ENCODE results near the gene SNAPC5. TPM values are rescaled to one million over a fixed set of nuclear protein-coding genes. Genes with fewer than 3 reads are reported as not detected.

Gene SNAPC5, protein sequence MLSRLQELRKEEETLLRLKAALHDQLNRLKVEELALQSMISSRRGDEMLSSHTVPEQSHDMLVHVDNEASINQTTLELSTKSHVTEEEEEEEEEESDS
- 20.8 and 24.8 TPM in 2 replicates for total RNA-seq
- long read RNA-seq, transcript SNAPC5-201 (2 exons, 794 nt), result minor isoform, 11 of 57 reads
- long read RNA-seq, transcript SNAPC5-202 (3 exons, 1,002 nt), result major isoform, 36 of 57 reads
- long read RNA-seq, partial matches to known transcripts, result 0 of 57 reads
- long read RNA-seq, other reads (novel, unspliced or antisense), result 2 of 57 reads

DNA sequence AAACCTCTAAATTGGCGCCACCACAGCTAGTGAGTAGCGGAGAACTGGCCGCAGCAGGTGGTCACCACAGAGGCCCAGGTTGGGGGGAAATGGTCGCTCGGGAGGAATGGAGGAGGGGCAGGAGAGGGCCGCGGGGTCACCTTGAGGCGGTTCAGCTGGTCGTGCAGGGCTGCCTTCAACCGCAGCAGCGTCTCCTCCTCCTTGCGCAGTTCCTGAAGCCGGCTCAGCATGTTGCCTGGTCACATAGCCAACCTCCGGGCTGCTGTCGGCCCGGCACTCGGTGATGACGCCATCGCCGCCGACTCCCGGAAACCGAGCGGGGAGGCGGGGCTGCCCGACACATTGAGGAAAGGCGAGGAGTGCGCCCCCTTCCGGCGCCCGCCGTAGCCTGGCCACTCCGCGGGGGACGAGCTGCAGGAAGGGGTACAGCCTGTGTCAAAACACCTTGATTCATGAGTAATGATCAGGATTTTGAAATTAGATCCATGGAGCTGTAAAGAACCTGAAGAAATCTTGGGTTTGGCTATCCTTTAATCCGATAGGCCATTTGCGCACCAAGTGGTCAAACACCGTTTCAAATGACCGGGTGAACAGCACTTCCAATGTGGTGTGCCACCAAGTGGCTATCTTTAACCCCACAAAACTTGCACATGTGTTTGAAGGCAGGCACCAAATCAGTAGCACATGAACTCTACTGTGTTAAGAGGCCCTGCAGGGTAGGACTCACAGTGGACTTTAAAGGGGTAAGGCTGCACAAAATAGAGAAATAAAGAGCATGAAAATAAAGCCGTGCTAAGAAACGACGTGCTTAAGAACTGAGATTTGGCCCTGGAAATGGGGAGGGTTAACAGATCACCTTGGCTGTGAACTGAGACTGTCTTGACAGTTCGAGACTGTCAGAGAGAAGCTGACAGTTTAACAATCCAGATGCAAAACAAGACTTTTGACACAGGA is at the start of gene SNAPC5:
Gene SNAPC5 (minus strand): TSS at position 261 of the 954 bp plus-strand sequence. CDS start 31 bp downstream, at position 230.
- Mint-ChIP-seq H3K27ac (ENCODE audit: unreplicated experiment) (peak within 1 kb of the TSS; percentile 91), H3K36me3 (ENCODE audit: unreplicated experiment) (peaks cover 55% of the 10 kb centered on the region), H3K27me3 (ENCODE audit: unreplicated experiment) (no peaks in the 10 kb centered on the region), H3K4me3 (ENCODE audit: unreplicated experiment) (peak within 1 kb of the TSS; percentile 87), H3K4me1 (ENCODE audit: unreplicated experiment) (peaks cover 27% of the 10 kb centered on the region), H3K9me3 (ENCODE audit: unreplicated experiment) (no peaks in the 10 kb centered on the region)
- TF ChIP-seq, protein P1, sequence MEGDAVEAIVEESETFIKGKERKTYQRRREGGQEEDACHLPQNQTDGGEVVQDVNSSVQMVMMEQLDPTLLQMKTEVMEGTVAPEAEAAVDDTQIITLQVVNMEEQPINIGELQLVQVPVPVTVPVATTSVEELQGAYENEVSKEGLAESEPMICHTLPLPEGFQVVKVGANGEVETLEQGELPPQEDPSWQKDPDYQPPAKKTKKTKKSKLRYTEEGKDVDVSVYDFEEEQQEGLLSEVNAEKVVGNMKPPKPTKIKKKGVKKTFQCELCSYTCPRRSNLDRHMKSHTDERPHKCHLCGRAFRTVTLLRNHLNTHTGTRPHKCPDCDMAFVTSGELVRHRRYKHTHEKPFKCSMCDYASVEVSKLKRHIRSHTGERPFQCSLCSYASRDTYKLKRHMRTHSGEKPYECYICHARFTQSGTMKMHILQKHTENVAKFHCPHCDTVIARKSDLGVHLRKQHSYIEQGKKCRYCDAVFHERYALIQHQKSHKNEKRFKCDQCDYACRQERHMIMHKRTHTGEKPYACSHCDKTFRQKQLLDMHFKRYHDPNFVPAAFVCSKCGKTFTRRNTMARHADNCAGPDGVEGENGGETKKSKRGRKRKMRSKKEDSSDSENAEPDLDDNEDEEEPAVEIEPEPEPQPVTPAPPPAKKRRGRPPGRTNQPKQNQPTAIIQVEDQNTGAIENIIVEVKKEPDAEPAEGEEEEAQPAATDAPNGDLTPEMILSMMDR (IDR thresholded peaks at IDR 0.05), result peak; percentile 100
- peak; percentile 99 for DNase-seq (ENCODE audit: extremely low spot score, unreplicated experiment)

DNA sequence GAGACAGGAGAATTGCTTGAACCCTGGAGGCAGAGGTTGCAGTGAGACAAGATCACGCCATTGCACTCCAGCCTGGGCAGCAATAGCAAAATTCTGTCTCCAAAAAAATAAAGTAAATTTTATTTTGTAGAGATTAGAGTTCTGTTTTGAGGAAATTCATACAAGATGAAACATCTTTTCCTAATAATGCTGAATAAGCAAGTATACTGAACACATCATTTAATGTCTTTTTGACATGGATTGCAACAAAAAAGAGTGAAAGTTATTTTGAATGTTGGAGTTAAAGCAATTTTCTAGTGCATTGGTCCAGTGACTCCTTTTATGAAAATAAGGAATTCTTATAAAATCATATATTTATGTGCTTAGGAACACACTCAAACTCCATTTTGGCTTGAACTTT is 47.7 kb upstream of the SNAPC5 start:
- Mint-ChIP-seq H3K36me3 (ENCODE audit: unreplicated experiment) (peaks cover 20% of the 10 kb centered on the region), H3K27me3 (ENCODE audit: unreplicated experiment) (no peaks in the 10 kb centered on the region), H3K9me3 (ENCODE audit: unreplicated experiment) (no peaks in the 10 kb centered on the region), H3K4me1 (ENCODE audit: unreplicated experiment) (no peaks in the 10 kb centered on the region), H3K4me3 (ENCODE audit: unreplicated experiment) (no peak overlapping the region), H3K27ac (ENCODE audit: unreplicated experiment) (no peak overlapping the region)
- no peak for DNase-seq (ENCODE audit: extremely low spot score, unreplicated experiment)
- TF ChIP-seq, protein P1 (IDR thresholded peaks at IDR 0.05), result no peak

DNA sequence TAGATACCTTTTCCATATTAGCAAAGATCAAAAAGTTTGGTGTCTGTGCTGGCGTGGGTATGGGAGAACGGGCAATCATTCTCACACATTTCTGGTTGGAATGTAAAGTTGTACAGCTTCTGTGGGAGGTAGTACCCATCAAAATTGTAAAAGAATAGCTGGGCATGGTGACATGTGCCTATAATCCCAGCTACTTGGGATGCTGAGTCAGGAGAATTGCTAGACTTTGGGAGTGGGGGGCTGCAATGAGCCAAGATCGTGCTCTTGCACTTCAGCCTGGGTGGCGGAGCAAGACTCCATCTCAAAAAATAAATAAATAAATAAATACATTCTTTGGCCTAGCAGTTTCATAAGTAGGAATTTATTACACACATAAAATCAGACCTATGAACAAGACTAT is 45.3 kb upstream of the SNAPC5 start:
- Mint-ChIP-seq H3K27me3 (ENCODE audit: unreplicated experiment) (no peaks in the 10 kb centered on the region), H3K9me3 (ENCODE audit: unreplicated experiment) (no peaks in the 10 kb centered on the region), H3K27ac (ENCODE audit: unreplicated experiment) (no peak overlapping the region), H3K4me1 (ENCODE audit: unreplicated experiment) (no peaks in the 10 kb centered on the region), H3K36me3 (ENCODE audit: unreplicated experiment) (peaks cover 27% of the 10 kb centered on the region), H3K4me3 (ENCODE audit: unreplicated experiment) (no peak overlapping the region)
- no peak for DNase-seq (ENCODE audit: extremely low spot score, unreplicated experiment)
- TF ChIP-seq, protein P1 (IDR thresholded peaks at IDR 0.05), result no peak

DNA sequence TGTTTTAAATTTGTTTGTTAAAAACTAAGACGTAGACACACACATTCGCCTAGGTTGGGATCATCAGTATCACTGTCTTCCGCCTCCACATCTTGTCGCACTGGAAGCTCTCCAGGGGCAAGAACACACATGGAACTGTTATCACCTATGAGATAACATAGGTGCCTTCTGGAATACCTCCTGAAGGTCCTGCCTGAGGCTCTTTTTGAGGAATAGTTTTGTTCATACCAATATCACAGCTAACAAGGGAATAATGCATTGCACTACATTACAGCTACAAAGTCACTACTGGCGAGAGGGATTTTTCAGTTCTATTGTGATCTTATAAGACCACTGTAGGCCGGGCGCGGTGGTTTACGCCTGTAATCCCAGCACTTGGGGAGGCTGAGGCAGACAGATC is 37.5 kb upstream of the SNAPC5 start:
- Mint-ChIP-seq H3K9me3 (ENCODE audit: unreplicated experiment) (no peaks in the 10 kb centered on the region), H3K36me3 (ENCODE audit: unreplicated experiment) (peaks cover 29% of the 10 kb centered on the region), H3K4me3 (ENCODE audit: unreplicated experiment) (no peak overlapping the region), H3K4me1 (ENCODE audit: unreplicated experiment) (peaks cover under 1% of the 10 kb centered on the region), H3K27ac (ENCODE audit: unreplicated experiment) (no peak overlapping the region), H3K27me3 (ENCODE audit: unreplicated experiment) (no peaks in the 10 kb centered on the region)
- TF ChIP-seq, protein P1 (IDR thresholded peaks at IDR 0.05), result no peak
- DNase-seq (ENCODE audit: extremely low spot score, unreplicated experiment), result no peak

DNA sequence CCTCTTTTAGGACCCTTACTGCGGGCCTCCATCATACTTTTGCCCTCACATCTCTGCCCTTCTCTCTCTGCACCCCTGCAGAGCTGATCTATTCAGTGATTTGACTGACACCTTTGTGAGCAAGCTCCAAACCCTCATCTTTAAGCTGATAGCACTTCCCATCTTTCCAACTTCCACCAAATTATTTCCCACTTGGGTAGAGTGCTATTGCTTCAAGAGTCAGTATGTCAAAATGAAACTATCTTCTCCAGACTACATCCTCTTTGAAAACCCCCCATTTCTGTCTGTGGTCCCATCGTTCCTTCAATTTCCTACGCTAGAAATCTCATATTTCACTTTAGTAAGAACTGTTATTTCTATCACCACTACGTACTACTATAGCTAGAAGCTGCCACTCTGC is 27.3 kb upstream of the SNAPC5 start:
- Mint-ChIP-seq H3K27ac (ENCODE audit: unreplicated experiment) (no peak overlapping the region), H3K4me3 (ENCODE audit: unreplicated experiment) (no peak overlapping the region), H3K4me1 (ENCODE audit: unreplicated experiment) (no peaks in the 10 kb centered on the region), H3K36me3 (ENCODE audit: unreplicated experiment) (peaks cover 27% of the 10 kb centered on the region), H3K27me3 (ENCODE audit: unreplicated experiment) (no peaks in the 10 kb centered on the region), H3K9me3 (ENCODE audit: unreplicated experiment) (no peaks in the 10 kb centered on the region)
- no peak for DNase-seq (ENCODE audit: extremely low spot score, unreplicated experiment)
- TF ChIP-seq, protein P1 (IDR thresholded peaks at IDR 0.05), result no peak

All from osteocyte (in vitro differentiated cells).